ENCODE measurements around the gene YIF1A. TPM values are rescaled to one million over a fixed set of nuclear protein-coding genes. Genes with fewer than 3 reads are reported as not detected.

YIF1A gene
- total RNA-seq, 4 donors from 2014 or later, result 55.3 to 76.2 (median 74.1) TPM

- intact Hi-C loops (cut with DNase I; ENCODE audit: low total_unique reads), result no loop called here
- DNase-seq (ENCODE audit: low spot score in 2 of 2), result peak in 1 of 2 donors; percentile 88
- TF ChIP-seq POLR2A (IDR thresholded peaks at IDR 0.05) (no peak), CTCF (IDR thresholded peaks at IDR 0.05) (no peak)
- no peak overlapping the region for H3K4me3 ChIP-seq (ENCODE audit: low read depth, poor library complexity, severe bottlenecking)
- WGBS, 2 donors, result 41 to 54% methylated on average over 10 of the region's 10 CpGs
These were observed 38.5 kb upstream of the YIF1A start for GRCh38 chr11:66327171-66328030.

- peak in 1 of 2 donors; percentile 89 for DNase-seq (ENCODE audit: low spot score in 2 of 2)
These were observed 37.5 kb upstream of the YIF1A start for GRCh38 chr11:66326261-66327111.

GRCh38 chr11:66325263-66325671 is 36.3 kb upstream of the YIF1A start:
- no peak overlapping the region for H3K4me3 ChIP-seq (ENCODE audit: low read depth, poor library complexity, severe bottlenecking)
- DNase-seq (ENCODE audit: low spot score in 2 of 2), result no peak
- 65 to 77% methylated on average over 6 to 8 of the region's 8 CpGs for WGBS, 2 donors
- intact Hi-C loops (cut with DNase I; ENCODE audit: low total_unique reads), result no loop called here
- TF ChIP-seq POLR2A (IDR thresholded peaks at IDR 0.05), result no peak
- TF ChIP-seq CTCF (IDR thresholded peaks at IDR 0.05), result no peak

More at GRCh38 chr11:66326261-66327111, 37.5 kb upstream of the YIF1A start:
- 30 to 34% methylated on average over 11 to 21 of the region's 21 CpGs for WGBS, 2 donors
- intact Hi-C loops (cut with DNase I; ENCODE audit: low total_unique reads), result no loop called here
- no peak overlapping the region for H3K4me3 ChIP-seq (ENCODE audit: low read depth, poor library complexity, severe bottlenecking)
- no peak for TF ChIP-seq CTCF (IDR thresholded peaks at IDR 0.05)

GRCh38 chr11:66324664-66325063 is 35.7 kb upstream of the YIF1A start:
- H3K4me3 ChIP-seq (ENCODE audit: low read depth, poor library complexity, severe bottlenecking), result no peak overlapping the region
- TF ChIP-seq CTCF (IDR thresholded peaks at IDR 0.05), result no peak
- WGBS, 2 donors, result 41 to 45% methylated on average over 10 of the region's 10 CpGs
- DNase-seq (ENCODE audit: low spot score in 2 of 2), result no peak
- intact Hi-C loops (cut with DNase I; ENCODE audit: low total_unique reads), result no loop called here

GRCh38 chr11:66323684-66324083 is 34.7 kb upstream of the YIF1A start:
- TF ChIP-seq CTCF (IDR thresholded peaks at IDR 0.05) (no peak), POLR2A (IDR thresholded peaks at IDR 0.05) (no peak)
- DNase-seq (ENCODE audit: low spot score in 2 of 2), result no peak
- intact Hi-C loops (cut with DNase I; ENCODE audit: low total_unique reads), result no loop called here
- no peak overlapping the region for H3K4me3 ChIP-seq (ENCODE audit: low read depth, poor library complexity, severe bottlenecking)
- 97 to 100% methylated on average over 1 of the region's 1 CpG for WGBS, 2 donors

Data from lower leg skin (tissue), 4 donors.